ENCODE results near the gene SLC25A13. TPM values are rescaled to one million over a fixed set of nuclear protein-coding genes. Genes with fewer than 3 reads are reported as not detected.

Gene SLC25A13
- total and polyA plus RNA-seq, 2 donors (not counting 1 experiment from before 2014, with no cell fraction given): 6.9 to 12.0 TPM

DNA sequence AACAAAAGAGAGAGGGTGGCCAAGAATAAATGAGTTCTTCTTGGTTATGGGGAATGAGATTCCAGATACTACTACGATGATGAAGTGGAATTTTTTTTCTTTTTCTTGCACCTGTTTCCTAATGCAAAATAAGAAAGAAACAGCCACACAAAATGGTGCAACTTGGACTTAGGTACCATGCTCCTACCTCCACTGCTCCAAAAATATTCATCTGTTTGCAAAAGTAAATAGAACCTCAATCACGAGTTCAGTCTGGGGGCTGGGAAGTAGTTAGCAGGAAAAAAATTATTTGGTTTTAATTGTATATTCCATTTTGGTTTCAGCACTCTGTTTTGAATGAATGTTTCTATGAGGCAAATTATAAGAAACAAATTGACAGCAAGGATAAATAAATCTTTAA is 73.5 kb downstream of the SLC25A13 start:
- DNase-seq (ENCODE audit: low read depth in 2 of 2): no peak
- Histone ChIP-seq H3K9me3 (ENCODE audit: control insufficient read depth, insufficient read depth, low read depth, low read length) (no peaks in the 10 kb centered on the region), H3K4me1 (ENCODE audit: control insufficient read depth, extremely low read depth, insufficient read depth, low read length) (no peaks in the 10 kb centered on the region), H3K79me2 (ENCODE audit: control insufficient read depth, insufficient read depth, low read length) (no peaks in the 10 kb centered on the region), H3K36me3 (ENCODE audit: control insufficient read depth, insufficient read depth, low read length) (no peaks in the 10 kb centered on the region), H3K4me2 (ENCODE audit: extremely low read depth, insufficient read depth, low read length) (no peak overlapping the region), H3K4me3 (replicated peaks in 1 of 4; ENCODE audit: control extremely low read depth in 1 of 4, insufficient read depth in 1 of 4, low read depth in 3 of 4, low read length in 4 of 4) (no peak overlapping the region), H3K27ac (ENCODE audit: insufficient read depth, low read length) (no peak overlapping the region), H4K20me1 (ENCODE audit: control insufficient read depth, extremely low read depth, insufficient read depth, low read length) (no peaks in the 10 kb centered on the region), H3K9ac (ENCODE audit: insufficient read depth, low read length) (no peak overlapping the region), H2AFZ (ENCODE audit: low read length) (no peak overlapping the region), H3K27me3 (ENCODE audit: control insufficient read depth, insufficient read depth, low read length) (no peaks in the 10 kb centered on the region)
- no peak for TF ChIP-seq EZH2 (IDR thresholded peaks at IDR 0.05; ENCODE audit: low read length, missing control alignments)
- TF ChIP-seq, protein P1, sequence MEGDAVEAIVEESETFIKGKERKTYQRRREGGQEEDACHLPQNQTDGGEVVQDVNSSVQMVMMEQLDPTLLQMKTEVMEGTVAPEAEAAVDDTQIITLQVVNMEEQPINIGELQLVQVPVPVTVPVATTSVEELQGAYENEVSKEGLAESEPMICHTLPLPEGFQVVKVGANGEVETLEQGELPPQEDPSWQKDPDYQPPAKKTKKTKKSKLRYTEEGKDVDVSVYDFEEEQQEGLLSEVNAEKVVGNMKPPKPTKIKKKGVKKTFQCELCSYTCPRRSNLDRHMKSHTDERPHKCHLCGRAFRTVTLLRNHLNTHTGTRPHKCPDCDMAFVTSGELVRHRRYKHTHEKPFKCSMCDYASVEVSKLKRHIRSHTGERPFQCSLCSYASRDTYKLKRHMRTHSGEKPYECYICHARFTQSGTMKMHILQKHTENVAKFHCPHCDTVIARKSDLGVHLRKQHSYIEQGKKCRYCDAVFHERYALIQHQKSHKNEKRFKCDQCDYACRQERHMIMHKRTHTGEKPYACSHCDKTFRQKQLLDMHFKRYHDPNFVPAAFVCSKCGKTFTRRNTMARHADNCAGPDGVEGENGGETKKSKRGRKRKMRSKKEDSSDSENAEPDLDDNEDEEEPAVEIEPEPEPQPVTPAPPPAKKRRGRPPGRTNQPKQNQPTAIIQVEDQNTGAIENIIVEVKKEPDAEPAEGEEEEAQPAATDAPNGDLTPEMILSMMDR (conservative IDR thresholded peaks at IDR 0.05 in 1 of 2, IDR thresholded peaks at IDR 0.05 in 1 of 2; ENCODE audit: low read depth in 1 of 2, low read length in 2 of 2): no peak

DNA sequence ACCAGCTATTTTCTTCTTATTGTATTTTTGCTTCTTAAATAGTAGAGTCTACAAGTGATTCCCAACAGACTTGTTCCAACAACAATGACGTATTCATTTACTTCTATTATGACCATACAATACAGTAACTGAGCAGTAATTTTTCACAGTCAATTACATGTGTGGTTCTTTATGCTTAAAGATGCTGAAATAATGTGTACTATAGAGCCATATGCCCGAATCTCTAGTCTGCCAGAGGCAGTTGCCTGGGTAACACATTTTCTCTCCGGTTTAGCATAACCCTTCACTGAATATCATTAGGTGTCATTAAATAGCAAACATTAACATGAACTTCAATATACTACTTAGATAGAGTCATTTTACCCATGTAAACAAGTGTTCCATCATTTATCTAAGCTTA is 75.0 kb downstream of the SLC25A13 start:
- no peak overlapping the region for H3K4me3 ChIP-seq (replicated peaks in 1 of 4; ENCODE audit: control extremely low read depth in 1 of 4, insufficient read depth in 1 of 4, low read depth in 3 of 4, low read length in 4 of 4)
- TF ChIP-seq, protein P1 (conservative IDR thresholded peaks at IDR 0.05 in 1 of 2, IDR thresholded peaks at IDR 0.05 in 1 of 2; ENCODE audit: low read depth in 1 of 2, low read length in 2 of 2): no peak
- TF ChIP-seq EZH2 (IDR thresholded peaks at IDR 0.05; ENCODE audit: low read length, missing control alignments): no peak

GRCh38 chr7:96244992-96245292 is 77.0 kb downstream of the SLC25A13 start:
- Histone ChIP-seq H3K27me3 (ENCODE audit: control insufficient read depth, insufficient read depth, low read length) (no peaks in the 10 kb centered on the region), H2AFZ (ENCODE audit: low read length) (no peak overlapping the region), H3K27ac (ENCODE audit: insufficient read depth, low read length) (no peak overlapping the region), H3K36me3 (ENCODE audit: control insufficient read depth, insufficient read depth, low read length) (no peaks in the 10 kb centered on the region), H3K4me1 (ENCODE audit: control insufficient read depth, extremely low read depth, insufficient read depth, low read length) (no peaks in the 10 kb centered on the region), H3K4me3 (replicated peaks in 1 of 4; ENCODE audit: control extremely low read depth in 1 of 4, insufficient read depth in 1 of 4, low read depth in 3 of 4, low read length in 4 of 4) (no peak overlapping the region), H3K9ac (ENCODE audit: insufficient read depth, low read length) (no peak overlapping the region), H3K9me3 (ENCODE audit: control insufficient read depth, insufficient read depth, low read depth, low read length) (no peaks in the 10 kb centered on the region), H3K79me2 (ENCODE audit: control insufficient read depth, insufficient read depth, low read length) (no peaks in the 10 kb centered on the region), H3K4me2 (ENCODE audit: extremely low read depth, insufficient read depth, low read length) (no peak overlapping the region), H4K20me1 (ENCODE audit: control insufficient read depth, extremely low read depth, insufficient read depth, low read length) (no peaks in the 10 kb centered on the region)
- no peak for DNase-seq (ENCODE audit: low read depth in 2 of 2)
- TF ChIP-seq EZH2 (IDR thresholded peaks at IDR 0.05; ENCODE audit: low read length, missing control alignments): no peak
- TF ChIP-seq, protein P1 (conservative IDR thresholded peaks at IDR 0.05 in 1 of 2, IDR thresholded peaks at IDR 0.05 in 1 of 2; ENCODE audit: low read depth in 1 of 2, low read length in 2 of 2): no peak

More for the DNA sequence above, 75.0 kb downstream of the SLC25A13 start:
- H3K27ac ChIP-seq (ENCODE audit: insufficient read depth, low read length): no peak overlapping the region
- H3K9me3 ChIP-seq (ENCODE audit: control insufficient read depth, insufficient read depth, low read depth, low read length): no peaks in the 10 kb centered on the region
- no peaks in the 10 kb centered on the region for H3K4me1 ChIP-seq (ENCODE audit: control insufficient read depth, extremely low read depth, insufficient read depth, low read length)
- no peak overlapping the region for H3K4me2 ChIP-seq (ENCODE audit: extremely low read depth, insufficient read depth, low read length)
- H4K20me1 ChIP-seq (ENCODE audit: control insufficient read depth, extremely low read depth, insufficient read depth, low read length): no peaks in the 10 kb centered on the region
- no peak for DNase-seq (ENCODE audit: low read depth in 2 of 2)
- H2AFZ ChIP-seq (ENCODE audit: low read length): no peak overlapping the region
- H3K9ac ChIP-seq (ENCODE audit: insufficient read depth, low read length): no peak overlapping the region
- H3K79me2 ChIP-seq (ENCODE audit: control insufficient read depth, insufficient read depth, low read length): no peaks in the 10 kb centered on the region
- no peaks in the 10 kb centered on the region for H3K36me3 ChIP-seq (ENCODE audit: control insufficient read depth, insufficient read depth, low read length)
- H3K27me3 ChIP-seq (ENCODE audit: control insufficient read depth, insufficient read depth, low read length): no peaks in the 10 kb centered on the region
